ENCODE data around the gene IRF8.

DNA sequence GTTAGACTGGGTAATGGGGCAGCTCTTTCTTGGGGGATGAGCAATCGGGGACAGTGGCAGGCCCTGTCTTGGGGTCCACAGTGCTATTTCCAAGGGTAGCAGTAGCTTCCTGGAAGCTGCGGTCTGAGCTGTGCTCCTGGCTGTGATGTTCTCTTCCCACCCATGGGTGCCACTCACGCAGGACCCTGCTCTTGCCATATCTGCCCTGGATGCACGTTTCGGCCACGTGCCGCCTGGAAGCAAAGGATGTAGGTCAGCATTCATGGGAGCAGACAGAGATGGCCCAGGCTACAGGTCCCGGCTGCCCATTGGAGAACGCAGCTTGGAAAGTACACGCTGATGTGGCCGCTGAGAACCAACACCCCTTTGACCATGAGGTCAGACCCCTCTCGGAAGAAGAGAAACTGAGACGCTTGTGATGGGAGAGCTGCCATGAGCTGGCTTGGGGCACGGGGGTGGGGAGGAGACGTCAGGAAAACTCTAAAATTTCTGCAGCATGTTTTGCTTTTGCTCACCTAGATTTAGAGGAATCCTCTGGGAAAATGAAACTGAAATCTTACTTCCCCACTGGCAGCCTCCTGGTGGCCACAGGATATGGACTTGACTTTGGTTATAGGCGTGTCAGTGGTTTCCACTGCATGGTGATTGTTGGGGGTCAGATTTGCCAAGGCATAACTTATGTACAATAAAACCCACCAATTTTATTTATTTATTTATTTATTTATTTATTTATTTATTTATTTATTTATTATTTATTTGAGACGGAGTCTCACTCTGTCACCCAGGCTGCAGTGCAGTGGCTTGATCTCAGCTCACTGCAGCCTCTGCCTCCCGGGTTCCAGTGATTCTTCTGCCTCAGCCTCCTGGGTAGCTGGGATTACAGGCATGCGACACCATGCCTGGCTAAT lies 36.2 kb upstream of the IRF8 start:
- TF ChIP-seq ZNF565 (CRISPR knock-in tag; conservative IDR thresholded peaks at IDR 0.05; ENCODE audit: low read depth) (no peak), ARNTL (CRISPR knock-in tag; IDR thresholded peaks at IDR 0.05; ENCODE audit: borderline replicate concordance, low read depth) (no peak), ZFP30 (CRISPR knock-in tag; IDR thresholded peaks at IDR 0.05) (no peak), GLIS3 (CRISPR knock-in tag; IDR thresholded peaks at IDR 0.05) (no peak), ISL1 (CRISPR knock-in tag; IDR thresholded peaks at IDR 0.05) (no peak), PPARA (CRISPR knock-in tag; IDR thresholded peaks at IDR 0.05; ENCODE audit: borderline replicate concordance) (no peak)
- TF ChIP-seq, protein P1, sequence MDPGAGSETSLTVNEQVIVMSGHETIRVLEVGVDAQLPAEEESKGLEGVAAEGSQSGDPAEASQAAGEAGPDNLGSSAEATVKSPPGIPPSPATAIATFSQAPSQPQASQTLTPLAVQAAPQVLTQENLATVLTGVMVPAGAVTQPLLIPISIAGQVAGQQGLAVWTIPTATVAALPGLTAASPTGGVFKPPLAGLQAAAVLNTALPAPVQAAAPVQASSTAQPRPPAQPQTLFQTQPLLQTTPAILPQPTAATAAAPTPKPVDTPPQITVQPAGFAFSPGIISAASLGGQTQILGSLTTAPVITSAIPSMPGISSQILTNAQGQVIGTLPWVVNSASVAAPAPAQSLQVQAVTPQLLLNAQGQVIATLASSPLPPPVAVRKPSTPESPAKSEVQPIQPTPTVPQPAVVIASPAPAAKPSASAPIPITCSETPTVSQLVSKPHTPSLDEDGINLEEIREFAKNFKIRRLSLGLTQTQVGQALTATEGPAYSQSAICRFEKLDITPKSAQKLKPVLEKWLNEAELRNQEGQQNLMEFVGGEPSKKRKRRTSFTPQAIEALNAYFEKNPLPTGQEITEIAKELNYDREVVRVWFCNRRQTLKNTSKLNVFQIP (CRISPR knock-in tag; IDR thresholded peaks at IDR 0.05; ENCODE audit: borderline replicate concordance, low read depth) = no peak
- TF ChIP-seq, protein P2, sequence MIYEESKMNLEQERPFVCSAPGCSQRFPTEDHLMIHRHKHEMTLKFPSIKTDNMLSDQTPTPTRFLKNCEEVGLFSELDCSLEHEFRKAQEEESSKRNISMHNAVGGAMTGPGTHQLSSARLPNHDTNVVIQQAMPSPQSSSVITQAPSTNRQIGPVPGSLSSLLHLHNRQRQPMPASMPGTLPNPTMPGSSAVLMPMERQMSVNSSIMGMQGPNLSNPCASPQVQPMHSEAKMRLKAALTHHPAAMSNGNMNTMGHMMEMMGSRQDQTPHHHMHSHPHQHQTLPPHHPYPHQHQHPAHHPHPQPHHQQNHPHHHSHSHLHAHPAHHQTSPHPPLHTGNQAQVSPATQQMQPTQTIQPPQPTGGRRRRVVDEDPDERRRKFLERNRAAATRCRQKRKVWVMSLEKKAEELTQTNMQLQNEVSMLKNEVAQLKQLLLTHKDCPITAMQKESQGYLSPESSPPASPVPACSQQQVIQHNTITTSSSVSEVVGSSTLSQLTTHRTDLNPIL (CRISPR knock-in tag; IDR thresholded peaks at IDR 0.05; ENCODE audit: low read depth) = no peak
- TF ChIP-seq, protein P3, sequence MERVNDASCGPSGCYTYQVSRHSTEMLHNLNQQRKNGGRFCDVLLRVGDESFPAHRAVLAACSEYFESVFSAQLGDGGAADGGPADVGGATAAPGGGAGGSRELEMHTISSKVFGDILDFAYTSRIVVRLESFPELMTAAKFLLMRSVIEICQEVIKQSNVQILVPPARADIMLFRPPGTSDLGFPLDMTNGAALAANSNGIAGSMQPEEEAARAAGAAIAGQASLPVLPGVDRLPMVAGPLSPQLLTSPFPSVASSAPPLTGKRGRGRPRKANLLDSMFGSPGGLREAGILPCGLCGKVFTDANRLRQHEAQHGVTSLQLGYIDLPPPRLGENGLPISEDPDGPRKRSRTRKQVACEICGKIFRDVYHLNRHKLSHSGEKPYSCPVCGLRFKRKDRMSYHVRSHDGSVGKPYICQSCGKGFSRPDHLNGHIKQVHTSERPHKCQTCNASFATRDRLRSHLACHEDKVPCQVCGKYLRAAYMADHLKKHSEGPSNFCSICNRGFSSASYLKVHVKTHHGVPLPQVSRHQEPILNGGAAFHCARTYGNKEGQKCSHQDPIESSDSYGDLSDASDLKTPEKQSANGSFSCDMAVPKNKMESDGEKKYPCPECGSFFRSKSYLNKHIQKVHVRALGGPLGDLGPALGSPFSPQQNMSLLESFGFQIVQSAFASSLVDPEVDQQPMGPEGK (CRISPR knock-in tag; IDR thresholded peaks at IDR 0.05; ENCODE audit: borderline replicate concordance) = no peak
- TF ChIP-seq, protein P4, sequence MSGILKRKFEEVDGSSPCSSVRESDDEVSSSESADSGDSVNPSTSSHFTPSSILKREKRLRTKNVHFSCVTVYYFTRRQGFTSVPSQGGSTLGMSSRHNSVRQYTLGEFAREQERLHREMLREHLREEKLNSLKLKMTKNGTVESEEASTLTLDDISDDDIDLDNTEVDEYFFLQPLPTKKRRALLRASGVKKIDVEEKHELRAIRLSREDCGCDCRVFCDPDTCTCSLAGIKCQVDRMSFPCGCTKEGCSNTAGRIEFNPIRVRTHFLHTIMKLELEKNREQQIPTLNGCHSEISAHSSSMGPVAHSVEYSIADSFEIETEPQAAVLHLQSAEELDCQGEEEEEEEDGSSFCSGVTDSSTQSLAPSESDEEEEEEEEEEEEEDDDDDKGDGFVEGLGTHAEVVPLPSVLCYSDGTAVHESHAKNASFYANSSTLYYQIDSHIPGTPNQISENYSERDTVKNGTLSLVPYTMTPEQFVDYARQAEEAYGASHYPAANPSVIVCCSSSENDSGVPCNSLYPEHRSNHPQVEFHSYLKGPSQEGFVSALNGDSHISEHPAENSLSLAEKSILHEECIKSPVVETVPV (CRISPR knock-in tag; IDR thresholded peaks at IDR 0.05) = no peak
